Measurements from ENCODE around the gene TP63.

TP63 gene

DNA sequence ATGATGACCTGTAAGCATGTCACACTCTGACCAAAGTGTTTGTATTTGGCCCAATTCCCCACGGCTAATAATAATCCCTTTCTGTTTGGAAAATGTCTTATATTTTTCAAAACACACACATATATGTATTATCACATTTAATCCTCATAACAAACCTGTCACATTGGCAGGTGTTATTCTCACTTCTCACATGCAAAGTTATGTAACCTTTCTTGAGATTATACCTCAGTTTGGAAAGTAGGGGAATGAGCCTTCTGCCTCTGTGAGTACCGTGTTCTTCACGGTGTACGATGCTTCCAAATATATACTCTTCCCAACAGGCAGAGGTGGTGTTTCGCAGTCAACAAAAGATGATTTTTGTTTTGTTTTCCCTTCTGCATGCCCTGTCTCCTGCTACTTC lies 205.6 kb downstream of the TP63 start:
- no peak for ATAC-seq
- TF ChIP-seq CSRNP3 (CRISPR knock-in tag; IDR thresholded peaks at IDR 0.05) (no peak), SNAI2 (CRISPR knock-in tag; IDR thresholded peaks at IDR 0.05) (no peak), ARNTL (CRISPR knock-in tag; IDR thresholded peaks at IDR 0.05; ENCODE audit: borderline replicate concordance, low read depth) (no peak), GLIS3 (CRISPR knock-in tag; IDR thresholded peaks at IDR 0.05) (no peak), RARB (CRISPR knock-in tag; IDR thresholded peaks at IDR 0.05) (no peak), PPARA (CRISPR knock-in tag; IDR thresholded peaks at IDR 0.05; ENCODE audit: borderline replicate concordance) (no peak), ZFP3 (CRISPR knock-in tag; IDR thresholded peaks at IDR 0.05) (no peak), ISL1 (CRISPR knock-in tag; IDR thresholded peaks at IDR 0.05) (no peak), CREB5 (CRISPR knock-in tag; IDR thresholded peaks at IDR 0.05; ENCODE audit: low read depth) (no peak), TCF4 (CRISPR knock-in tag; IDR thresholded peaks at IDR 0.05; ENCODE audit: borderline replicate concordance) (no peak), BACH2 (CRISPR knock-in tag; IDR thresholded peaks at IDR 0.05; ENCODE audit: borderline replicate concordance) (no peak), PATZ1 (CRISPR knock-in tag; IDR thresholded peaks at IDR 0.05; ENCODE audit: borderline replicate concordance) (no peak), ZNF8 (CRISPR knock-in tag; IDR thresholded peaks at IDR 0.05) (no peak)

- TF ChIP-seq GLIS3 (CRISPR knock-in tag; IDR thresholded peaks at IDR 0.05) = no peak
- no peak for TF ChIP-seq ZNF8 (CRISPR knock-in tag; IDR thresholded peaks at IDR 0.05)
- no peak for TF ChIP-seq BACH2 (CRISPR knock-in tag; IDR thresholded peaks at IDR 0.05; ENCODE audit: borderline replicate concordance)
- TF ChIP-seq ZNF70 (CRISPR knock-in tag; IDR thresholded peaks at IDR 0.05) = no peak
- no peak for TF ChIP-seq CREB5 (CRISPR knock-in tag; IDR thresholded peaks at IDR 0.05; ENCODE audit: low read depth)
- TF ChIP-seq, protein P1, sequence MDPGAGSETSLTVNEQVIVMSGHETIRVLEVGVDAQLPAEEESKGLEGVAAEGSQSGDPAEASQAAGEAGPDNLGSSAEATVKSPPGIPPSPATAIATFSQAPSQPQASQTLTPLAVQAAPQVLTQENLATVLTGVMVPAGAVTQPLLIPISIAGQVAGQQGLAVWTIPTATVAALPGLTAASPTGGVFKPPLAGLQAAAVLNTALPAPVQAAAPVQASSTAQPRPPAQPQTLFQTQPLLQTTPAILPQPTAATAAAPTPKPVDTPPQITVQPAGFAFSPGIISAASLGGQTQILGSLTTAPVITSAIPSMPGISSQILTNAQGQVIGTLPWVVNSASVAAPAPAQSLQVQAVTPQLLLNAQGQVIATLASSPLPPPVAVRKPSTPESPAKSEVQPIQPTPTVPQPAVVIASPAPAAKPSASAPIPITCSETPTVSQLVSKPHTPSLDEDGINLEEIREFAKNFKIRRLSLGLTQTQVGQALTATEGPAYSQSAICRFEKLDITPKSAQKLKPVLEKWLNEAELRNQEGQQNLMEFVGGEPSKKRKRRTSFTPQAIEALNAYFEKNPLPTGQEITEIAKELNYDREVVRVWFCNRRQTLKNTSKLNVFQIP (CRISPR knock-in tag; IDR thresholded peaks at IDR 0.05; ENCODE audit: borderline replicate concordance, low read depth) = no peak
- no peak for TF ChIP-seq ARNTL (CRISPR knock-in tag; IDR thresholded peaks at IDR 0.05; ENCODE audit: borderline replicate concordance, low read depth)
- no peak for TF ChIP-seq ZNF565 (CRISPR knock-in tag; conservative IDR thresholded peaks at IDR 0.05; ENCODE audit: low read depth)
- TF ChIP-seq ISL1 (CRISPR knock-in tag; IDR thresholded peaks at IDR 0.05) = no peak
- TF ChIP-seq ZFP30 (CRISPR knock-in tag; IDR thresholded peaks at IDR 0.05) = no peak
- TF ChIP-seq PATZ1 (CRISPR knock-in tag; IDR thresholded peaks at IDR 0.05; ENCODE audit: borderline replicate concordance) = no peak
- no peak for TF ChIP-seq ZC3H10 (CRISPR knock-in tag; IDR thresholded peaks at IDR 0.05)
- TF ChIP-seq TOX (CRISPR knock-in tag; IDR thresholded peaks at IDR 0.05; ENCODE audit: borderline replicate concordance) = no peak
- no peak for TF ChIP-seq SNAI2 (CRISPR knock-in tag; IDR thresholded peaks at IDR 0.05)
- TF ChIP-seq ESRRG (CRISPR knock-in tag; IDR thresholded peaks at IDR 0.05) = no peak
- TF ChIP-seq TCF4 (CRISPR knock-in tag; IDR thresholded peaks at IDR 0.05; ENCODE audit: borderline replicate concordance) = no peak
- no peak for TF ChIP-seq TSHZ2 (CRISPR knock-in tag; IDR thresholded peaks at IDR 0.05)
- TF ChIP-seq RARB (CRISPR knock-in tag; IDR thresholded peaks at IDR 0.05) = no peak
- no peak for TF ChIP-seq ZFP3 (CRISPR knock-in tag; IDR thresholded peaks at IDR 0.05)
- no peak for ATAC-seq
Measured at GRCh38 chr3:189838291-189838690, 207.1 kb downstream of the TP63 start.

Measured in SK-N-SH treated with all-trans-retinoic acid at 6 μM for 48 hours (cell line).